Measurements from ENCODE around the gene THRA.

THRA gene

DNA sequence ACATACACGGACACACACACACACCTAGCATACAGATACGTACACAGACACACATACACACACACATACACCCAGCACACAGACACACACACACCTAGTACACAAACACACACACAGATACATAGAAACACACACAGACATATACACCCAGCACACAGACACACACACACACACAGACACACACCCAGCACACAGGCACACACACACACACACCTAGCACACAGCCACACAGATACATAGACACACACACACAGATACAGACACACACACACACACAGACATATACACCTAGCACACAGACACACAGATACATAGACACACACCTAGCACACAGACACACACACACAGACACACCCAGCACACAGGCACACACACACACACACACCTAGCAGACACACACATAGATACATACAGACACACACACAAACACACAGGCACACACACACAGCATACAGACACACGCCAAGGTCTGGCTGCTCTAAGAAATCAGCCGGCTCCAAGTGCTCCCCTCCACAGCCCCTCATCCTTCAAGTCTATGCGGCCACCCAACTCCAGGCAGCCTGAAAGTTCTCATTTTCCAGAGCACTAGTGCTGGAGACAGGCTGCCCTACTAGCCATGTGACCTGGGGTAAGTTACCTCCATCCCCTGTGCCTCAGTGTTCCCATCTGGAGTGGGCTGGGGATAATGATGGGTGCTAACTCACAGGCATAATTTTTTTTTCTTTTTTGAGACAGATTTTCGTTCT lies 24.5 kb downstream of the THRA start:
- no peak for DNase-seq

DNA sequence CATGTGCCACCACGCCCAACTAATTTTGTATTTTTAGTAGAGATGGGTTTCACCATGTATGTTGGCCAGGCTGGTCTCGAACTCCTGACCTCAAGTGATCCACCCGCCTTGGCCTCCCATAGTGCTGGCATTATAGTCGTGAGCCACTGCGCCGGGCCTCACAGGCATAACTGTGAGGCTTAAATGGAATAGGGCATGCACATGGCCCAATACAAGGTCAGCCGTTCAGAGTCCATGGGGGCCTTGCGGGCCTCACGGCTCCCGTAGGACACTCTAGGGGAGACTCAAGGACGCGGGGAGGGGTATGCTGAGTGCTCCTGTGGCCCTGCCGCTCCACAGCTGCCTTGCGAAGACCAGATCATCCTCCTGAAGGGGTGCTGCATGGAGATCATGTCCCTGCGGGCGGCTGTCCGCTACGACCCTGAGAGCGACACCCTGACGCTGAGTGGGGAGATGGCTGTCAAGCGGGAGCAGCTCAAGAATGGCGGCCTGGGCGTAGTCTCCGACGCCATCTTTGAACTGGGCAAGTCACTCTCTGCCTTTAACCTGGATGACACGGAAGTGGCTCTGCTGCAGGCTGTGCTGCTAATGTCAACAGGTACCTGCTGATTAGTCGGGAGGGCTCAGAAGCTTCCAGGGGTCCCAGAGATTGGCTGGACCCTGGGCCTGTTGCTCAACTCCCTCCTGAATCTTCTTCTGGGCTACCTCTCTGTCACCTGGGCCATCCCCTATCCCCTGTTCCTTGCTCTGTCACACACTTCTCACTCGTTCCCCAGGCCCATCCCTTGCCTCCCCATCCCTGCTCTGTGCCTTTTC lies 25.3 kb downstream of the THRA start:
- DNase-seq: no peak

GRCh38 chr17:40089077-40089895 lies 26.5 kb downstream of the THRA start:
- no peak for DNase-seq

DNA sequence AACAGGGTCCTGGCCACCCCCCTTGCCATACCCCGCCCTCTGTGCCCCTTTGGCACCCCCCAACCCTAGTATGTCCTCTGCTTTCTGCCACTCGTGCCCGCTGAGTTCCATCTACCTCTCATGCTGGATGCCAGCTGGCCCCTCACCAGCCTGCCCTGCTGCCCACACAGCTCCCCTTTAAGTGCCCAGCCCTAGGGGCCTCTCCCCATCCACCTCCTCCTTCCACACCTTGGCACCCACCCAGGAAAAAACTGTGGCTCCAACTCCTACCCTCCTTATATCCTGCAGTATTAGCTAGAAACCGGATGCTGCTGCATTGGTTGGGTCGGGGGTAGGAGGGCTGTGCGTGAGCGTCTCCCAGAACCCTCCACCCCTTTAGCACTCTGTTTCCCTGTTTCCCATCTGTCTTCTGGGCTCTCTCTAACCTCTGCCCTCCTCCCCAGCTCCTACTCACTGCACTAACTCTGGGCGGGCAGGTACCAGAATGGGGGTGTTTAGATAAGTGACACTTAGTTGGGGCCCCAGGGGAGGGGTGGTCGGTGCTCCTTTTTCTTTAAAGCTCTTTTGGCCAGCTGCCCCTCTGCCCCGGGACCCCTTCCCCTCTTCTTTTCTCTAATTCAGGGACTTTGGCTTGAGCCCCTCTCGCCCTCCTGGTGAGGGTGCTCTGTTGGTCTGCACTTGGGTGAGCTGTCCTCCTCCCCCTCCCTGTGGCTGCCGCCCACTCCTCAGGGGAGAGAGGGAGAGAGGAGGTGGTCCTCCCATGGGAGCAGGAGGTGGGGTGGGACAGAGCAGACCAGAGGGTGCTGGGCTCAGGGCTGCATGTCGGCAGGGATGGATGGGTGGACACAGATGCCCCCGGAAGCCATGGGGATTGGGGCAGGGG lies 27.7 kb downstream of the THRA start:
- DNase-seq: no peak

DNA sequence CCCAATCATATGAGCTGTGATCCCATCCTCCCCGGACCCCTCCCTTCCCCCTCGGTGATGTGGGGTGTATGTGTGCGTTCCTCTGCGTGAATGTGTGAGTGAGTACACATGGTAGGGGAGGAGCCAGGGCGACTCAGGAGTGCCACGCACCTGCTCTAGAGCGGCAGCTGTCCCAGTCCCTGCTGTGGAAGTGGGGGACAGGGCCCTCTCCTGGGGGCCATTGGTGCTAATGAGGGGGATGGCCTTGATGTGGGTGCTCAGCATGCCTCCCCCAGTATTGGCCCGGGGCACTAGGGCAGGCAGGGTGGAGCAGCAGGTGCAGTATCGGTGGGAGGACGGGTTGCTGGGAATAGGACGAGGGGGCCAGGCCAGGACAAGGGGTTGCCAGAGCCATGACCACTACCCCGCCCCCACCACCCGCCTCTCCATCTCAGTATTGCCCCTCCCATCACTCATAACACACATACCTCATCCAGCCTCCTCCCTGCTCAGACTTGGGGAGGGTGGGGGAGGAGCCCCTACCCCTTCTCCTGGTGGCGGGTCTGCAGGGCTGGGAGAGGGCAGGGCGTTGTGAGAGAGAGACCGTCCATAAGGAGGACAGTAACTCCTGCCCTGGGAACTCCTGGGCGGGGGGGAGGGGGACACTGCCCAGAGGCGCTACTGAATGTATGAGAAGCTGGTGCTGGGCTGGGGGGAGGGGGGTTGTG lies 29.1 kb downstream of the THRA start:
- no peak for DNase-seq

DNA sequence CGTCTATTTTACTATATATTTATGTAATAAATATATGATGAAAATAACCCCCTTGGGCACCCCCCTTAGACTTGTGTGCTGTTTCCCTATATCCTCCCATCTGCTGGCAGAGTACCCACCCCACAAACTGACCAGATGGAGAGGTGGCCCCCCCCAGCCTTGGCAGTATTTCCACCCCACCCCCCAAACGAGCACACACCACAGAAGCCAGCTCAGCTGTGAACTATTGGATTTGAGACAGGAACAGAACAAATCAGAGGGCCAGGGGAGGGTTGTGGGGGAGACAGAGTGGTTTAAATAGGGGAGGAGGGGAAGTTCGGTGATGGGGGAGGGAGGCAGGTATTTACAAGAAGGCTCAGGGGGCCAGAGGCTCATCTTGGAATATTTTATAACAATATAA lies 29.8 kb downstream of the THRA start:
- DNase-seq: no peak

GRCh38 chr17:40093005-40093579 lies 30.3 kb downstream of the THRA start:
- DNase-seq: no peak

DNA sequence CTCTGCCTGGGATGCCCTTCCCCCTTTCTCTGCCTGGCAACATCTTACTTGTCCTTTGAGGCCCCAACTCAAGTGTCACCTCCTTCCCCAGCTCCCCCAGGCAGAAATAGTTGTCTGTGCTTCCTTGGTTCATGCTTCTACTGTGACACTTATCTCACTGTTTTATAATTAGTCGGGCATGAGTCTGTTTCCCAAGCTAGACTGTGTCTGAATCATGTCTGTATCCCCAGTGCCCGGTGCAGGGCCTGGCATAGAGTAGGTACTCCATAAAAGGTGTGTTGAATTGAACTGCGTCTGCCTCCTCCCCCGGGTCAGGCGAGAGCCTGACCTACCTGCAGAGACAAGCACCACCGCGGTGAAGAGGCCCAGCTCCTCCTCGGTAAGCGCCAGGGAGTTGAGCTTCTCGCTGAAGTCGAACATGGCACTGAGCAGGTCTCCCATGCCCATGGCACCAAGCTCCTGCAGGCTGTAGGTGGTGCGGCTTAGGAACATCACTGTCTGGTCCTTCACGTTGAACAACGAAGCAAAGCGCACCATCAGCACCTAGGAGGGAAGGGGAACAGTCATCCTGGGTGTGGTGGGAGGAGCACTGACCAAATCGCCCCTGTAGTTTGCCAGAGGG lies 30.9 kb downstream of the THRA start:
- no peak for DNase-seq

- no peak for DNase-seq
These were observed 32.1 kb downstream of the THRA start for GRCh38 chr17:40094874-40095273.

- DNase-seq: no peak
These were observed 32.7 kb downstream of the THRA start for GRCh38 chr17:40095351-40095943.

- DNase-seq: no peak
These were observed 33.4 kb downstream of the THRA start for GRCh38 chr17:40095944-40096791.

DNA sequence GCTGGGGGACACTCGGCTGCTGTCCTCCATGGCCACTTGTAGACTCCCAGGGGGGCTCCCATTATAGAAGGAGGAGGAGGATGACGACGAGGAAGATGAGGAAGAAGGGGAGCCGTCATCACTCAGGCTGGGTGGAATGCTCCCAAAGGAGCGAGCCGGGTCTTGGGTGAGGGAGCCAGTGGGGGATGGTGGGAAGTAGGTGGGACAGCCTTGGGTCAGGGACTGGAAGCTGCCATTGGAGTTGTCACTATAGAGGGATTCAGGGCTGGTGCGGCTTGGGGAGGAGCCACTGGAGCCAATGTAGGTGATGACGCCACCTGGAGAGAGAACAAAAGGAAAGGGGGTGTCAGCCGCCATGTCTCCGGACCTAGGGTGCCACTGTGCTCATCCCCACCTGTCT lies 34.3 kb downstream of the THRA start:
- no peak for DNase-seq

DNA sequence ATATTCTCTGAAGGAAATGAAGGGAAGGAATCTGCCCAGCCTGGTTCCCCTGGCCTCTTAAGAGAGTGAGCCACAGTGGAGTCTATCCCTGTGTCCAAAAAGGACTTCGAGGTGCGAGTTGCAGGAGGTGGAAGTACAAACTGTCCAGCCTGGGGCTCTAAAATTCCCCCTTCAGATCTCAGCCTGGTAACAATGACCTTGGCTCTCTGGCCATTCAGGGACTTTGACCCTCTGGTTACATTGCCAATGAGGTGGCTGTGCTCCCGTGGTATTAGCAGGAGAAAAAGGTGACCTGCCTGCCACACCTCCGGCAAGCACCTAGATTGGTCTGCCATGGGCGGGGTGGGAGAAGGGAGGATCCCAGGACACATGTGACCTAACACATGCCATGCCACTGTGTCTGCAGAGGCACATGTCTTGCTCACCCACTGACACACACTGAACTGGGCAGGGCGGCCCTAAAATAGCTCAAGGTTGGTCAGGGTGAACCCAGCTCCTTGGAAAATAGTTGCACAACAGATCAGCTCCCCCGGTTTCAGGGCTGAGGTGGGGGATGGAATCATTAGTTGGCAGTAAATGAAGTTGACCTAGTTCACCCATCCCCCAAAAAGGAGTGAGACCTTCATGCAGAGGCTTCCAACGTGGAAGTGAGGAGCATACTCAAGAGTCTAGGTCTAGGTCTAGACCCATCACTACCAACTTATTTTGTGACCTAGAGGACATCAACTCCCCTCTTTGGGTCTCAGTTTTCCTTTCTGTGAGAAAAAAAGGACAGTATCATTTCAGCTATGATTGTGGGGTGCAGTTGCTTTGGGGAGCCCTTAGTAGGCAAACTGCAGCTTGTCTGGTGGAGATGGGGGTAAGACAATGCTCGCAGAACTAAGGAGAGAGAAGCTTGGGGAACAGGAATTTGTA lies 35.4 kb downstream of the THRA start:
- DNase-seq: no peak

- peak; percentile 99 for DNase-seq
These were observed 36.3 kb downstream of the THRA start for GRCh38 chr17:40098846-40099618.

DNA sequence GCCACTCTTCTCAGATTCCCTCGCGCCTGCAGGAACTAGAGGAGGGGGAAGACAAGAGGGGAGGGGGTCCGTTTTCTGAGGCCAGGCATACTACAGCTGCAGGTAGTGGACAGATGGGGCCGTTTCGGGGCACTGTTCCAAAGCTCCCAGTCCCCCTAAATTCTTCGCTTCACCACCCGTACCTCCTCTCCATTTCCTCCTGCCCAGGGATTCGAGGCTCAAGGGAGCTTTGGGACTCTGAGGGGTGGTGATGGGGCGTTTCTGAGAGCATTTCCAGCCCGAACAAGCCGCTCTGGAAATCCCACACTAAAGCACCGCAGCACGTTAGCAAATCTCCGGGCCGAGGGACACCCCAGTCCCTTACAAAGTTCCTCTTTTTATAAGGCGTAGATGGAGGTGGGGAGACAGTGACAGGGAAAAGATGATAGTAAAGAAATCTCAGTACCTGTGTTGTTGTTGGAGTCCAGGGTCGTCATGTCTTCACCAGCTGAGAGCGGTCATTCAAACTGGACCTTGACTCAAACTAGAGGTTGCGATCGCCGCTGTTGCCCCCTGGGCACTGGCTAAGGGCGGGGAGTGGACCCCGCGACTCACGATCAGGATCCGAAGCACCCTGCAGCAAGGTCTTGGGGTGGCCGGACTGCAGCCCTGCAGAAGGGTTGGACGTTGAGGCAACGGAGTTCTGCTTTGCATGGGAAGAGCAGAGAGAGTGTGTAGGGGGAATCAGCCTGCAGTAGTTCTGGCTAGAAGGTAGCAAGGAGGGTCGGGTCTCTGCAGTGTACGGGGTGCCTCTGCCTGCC lies 37.1 kb downstream of the THRA start:
- DNase-seq: no peak

- no peak for DNase-seq
These were observed 37.6 kb downstream of the THRA start, which contains the start of gene NR1D1 for GRCh38 chr17:40100419-40100668. NR1D1 (minus strand) TSS chr17:40100589; CDS start chr17:40100094, 495 bp downstream.
